GM12878 (cell line): ENCODE measurements around the gene FABP1. TPM values are rescaled to one million over a fixed set of nuclear protein-coding genes. Genes with fewer than 3 reads are reported as not detected.

Experiments used
- ATAC-seq: fragments of 200-7000 bp; cut with Tn5 transposase; 3 replicates; pipeline ENCODE4 v1.9.1; 2020; ENCODE audit warnings: mild to moderate bottlenecking, moderate library complexity
- BruUV-seq: library from RNA; stranded (reverse); fragments of 400-500 nt; replicated peaks from 2 replicates; lab custom pipeline; 2021; lab: Mats Ljungman, UMichigan
- CTCF ChIA-PET: fragments of 300-600 bp; sonication (Branson Sonifier 250); formaldehyde crosslinking; extraction: SDS; loops from one replicate; lab custom pipeline; 2021; ENCODE audit warnings: inconsistent platforms; lab: Yijun Ruan, JAX
- POLR2A ChIA-PET: fragments of 350-600 bp; formaldehyde crosslinking; extraction: SDS; loops from one replicate; lab custom pipeline; 2021; ENCODE audit warnings: inconsistent platforms; lab: Charles Lee
- RAD21 ChIA-PET: fragments of 300-600 bp; sonication (Branson Sonifier 250); formaldehyde crosslinking; loops from one replicate; lab custom pipeline; 2023; ENCODE audit warnings: antibody characterized with exemption; ENCODE audit not compliant: unreplicated experiment; lab: Charles Lee
- SMC1A ChIA-PET: fragments of 300-600 bp; sonication (Branson Sonifier 250); formaldehyde crosslinking; loops from one replicate; lab custom pipeline; 2023; ENCODE audit not compliant: unreplicated experiment, uncharacterized antibody; lab: Charles Lee
- DNase-seq: peaks from one replicate; pipeline ENCODE4 v3.0.0-alpha.2; 2011; ENCODE audit warnings: low read depth, low spot score
- FAIRE-seq: peaks from 3 replicates; lab custom pipeline; 2011; peaks lifted over from hg19 to GRCh38; lab: Jason Lieb, UNC
- H2AFZ ChIP-seq: 2 replicates; pipeline ENCODE4 v1.6.0; 2011; ENCODE audit warnings: low read depth, low read length, control low read depth; ENCODE audit not compliant: control insufficient read depth
- H3K27ac ChIP-seq: 2 replicates; pipeline ENCODE4 v1.5.1; 2011; ENCODE audit warnings: control low read depth; ENCODE audit not compliant: control insufficient read depth, insufficient read depth
- H3K27me3 ChIP-seq, 2 experiments: replicated peaks in 1 of 2; 2 replicates each; pipeline versions ENCODE4 v1.6.0 to v1.6.1; 2011; ENCODE audit warnings: low read length in 1 of 2; ENCODE audit not compliant: control insufficient read depth in 2 of 2, insufficient read depth in 2 of 2
- H3K36me3 ChIP-seq, 2 experiments: 2 replicates each; pipeline ENCODE4 v1.5.1; 2011; ENCODE audit warnings: low read length in 1 of 2; ENCODE audit not compliant: control insufficient read depth in 2 of 2, insufficient read depth in 2 of 2
- H3K4me1 ChIP-seq: 2 replicates; pipeline ENCODE4 v1.6.1; 2011; ENCODE audit warnings: mild to moderate bottlenecking, low read length, moderate library complexity, mixed read lengths; ENCODE audit not compliant: control insufficient read depth, insufficient read depth
- H3K4me2 ChIP-seq: 2 replicates; pipeline ENCODE4 v1.6.0; 2011; ENCODE audit warnings: control low read depth; ENCODE audit not compliant: control insufficient read depth, insufficient read depth
- H3K4me3 ChIP-seq: fragments of 200-600 bp; sonication (generic); 2 replicates; pipeline ENCODE4 v1.5.1; 2016
- H3K79me2 ChIP-seq: 2 replicates; pipeline ENCODE4 v1.6.0; 2011; ENCODE audit warnings: low read length; ENCODE audit not compliant: control insufficient read depth, insufficient read depth
- H3K9ac ChIP-seq: 2 replicates; pipeline ENCODE4 v1.8.0; 2011; ENCODE audit warnings: low read length, control low read depth, mixed read lengths; ENCODE audit not compliant: control insufficient read depth, insufficient read depth
- H3K9me3 ChIP-seq: replicated peaks from 3 replicates; pipeline ENCODE4 v1.5.1; 2011; ENCODE audit warnings: mild to moderate bottlenecking, low read length; ENCODE audit not compliant: control insufficient read depth, insufficient read depth
- H4K20me1 ChIP-seq: 2 replicates; pipeline ENCODE4 v1.6.0; 2011; ENCODE audit not compliant: control insufficient read depth, insufficient read depth
- CTCF ChIP-seq, 3 experiments: IDR thresholded peaks in 2 of 3; conservative IDR thresholded peaks in 1 of 3; 2 replicates each; pipeline ENCODE4 v1.5.1; 2011; ENCODE audit warnings: low read depth in 3 of 3, low read length in 3 of 3, mild to moderate bottlenecking in 3 of 3, control low read depth in 2 of 3, moderate library complexity in 2 of 3, inconsistent platforms in 1 of 3, mixed read lengths in 1 of 3; ENCODE audit not compliant: control insufficient read depth in 2 of 3, insufficient read depth in 1 of 3; ENCODE audit errors: extremely low read depth in 1 of 3
- ETV6 ChIP-seq, 2 experiments: fragments of 450-650 bp in 1 of 2; IDR thresholded peaks in 1 of 2; conservative IDR thresholded peaks in 1 of 2; 2 replicates each; pipeline ENCODE4 v1.6.1; 2014; ENCODE audit warnings: antibody characterized with exemption in 1 of 2, borderline replicate concordance in 1 of 2, low read depth in 1 of 2, mild to moderate bottlenecking in 1 of 2, moderate library complexity in 1 of 2
- FOXK2 ChIP-seq: fragments of 450-650 bp; IDR thresholded peaks from 2 replicates; pipeline ENCODE4 v1.6.1; 2017; ENCODE audit warnings: mild to moderate bottlenecking, moderate library complexity
- IRF3 ChIP-seq: fragments of 450-650 bp; IDR thresholded peaks from 2 replicates; pipeline ENCODE4 v1.6.1; 2014; ENCODE audit warnings: mild to moderate bottlenecking
- MXI1 ChIP-seq: fragments of 150-350 bp; IDR thresholded peaks from 2 replicates; pipeline ENCODE4 v1.6.1; 2011; ENCODE audit warnings: low read depth, mild to moderate bottlenecking, inconsistent platforms, low read length, improper control_type of control experiment
- POU2F2 ChIP-seq: IDR thresholded peaks from 3 replicates; pipeline ENCODE4 v1.6.1; 2011; ENCODE audit warnings: low read depth, mild to moderate bottlenecking, low read length, borderline replicate concordance
- RBBP5 ChIP-seq: fragments of 200-600 bp; sonication (generic); conservative IDR thresholded peaks from 2 replicates; pipeline ENCODE4 v1.6.1; 2016
- SREBF1 ChIP-seq: IDR thresholded peaks from 2 replicates; pipeline ENCODE4 v1.6.1; 2012; ENCODE audit warnings: mild to moderate bottlenecking, low read length
- SUPT20H ChIP-seq: IDR thresholded peaks from 2 replicates; pipeline ENCODE4 v1.6.1; 2011; ENCODE audit warnings: low read depth, mild to moderate bottlenecking, low read length, moderate library complexity, borderline replicate concordance; ENCODE audit not compliant: control insufficient read depth
- YBX1 ChIP-seq: fragments of 450-650 bp; IDR thresholded peaks from 2 replicates; pipeline ENCODE4 v1.6.1; 2016; ENCODE audit warnings: antibody characterized with exemption
- ZBTB11 ChIP-seq: fragments of 450-650 bp; formaldehyde crosslinking; IDR thresholded peaks from 2 replicates; pipeline ENCODE4 v1.5.0; 2022; ENCODE audit warnings: mild to moderate bottlenecking, missing genetic modification characterization
- ZNF24 ChIP-seq: fragments of 450-650 bp; IDR thresholded peaks from 2 replicates; pipeline ENCODE4 v1.6.1; 2017; ENCODE audit warnings: antibody characterized with exemption, mild to moderate bottlenecking
- WGBS: methylation state at CpG from one replicate; pipeline ENCODE4 v1.1.6; 2016; ENCODE audit warnings: low lambda C conversion rate; ENCODE audit not compliant: insufficient replicate concordance, insufficient coverage; ENCODE audit errors: missing lambda C conversion rate; 5-methylcytosine and 5-hydroxymethylcytosine counted together
- in situ Hi-C: fragments of 300-500 bp; cut with MboI; formaldehyde crosslinking; loops from 9 replicates; pipeline ENCODE4 v1.14.3; 2018; ENCODE audit warnings: mixed read lengths
- intact Hi-C: fragments of 100-400 bp; cut with micrococcal nuclease; formaldehyde crosslinking; loops from one replicate; pipeline ENCODE4 v1.14.2; 2022; ENCODE audit not compliant: unreplicated experiment
- polyA plus RNA-seq, 11 experiments: library from polyadenylated mRNA; depleted of rRNA in 4 of 11; unstranded in 6 of 11; stranded (reverse) in 5 of 11; fragments of >200 nt; fragmentation: Nextera tagmentation in 4 of 11; fragmentation: Illumina TruSeq in 1 of 11; extraction: Ambion mirVana in 4 of 11; extraction: Trizol in 1 of 11; gene quantifications; 1 replicate in 1 of 11; 2 replicates in 10 of 11; pipeline versions ENCODE4 v1.2.1 to v1.2.3, GENCODE V29; 2011 to 2016; ENCODE audit warnings: inconsistent platforms in 2 of 11, missing spikeins in 2 of 11, low read depth in 1 of 11
- total RNA-seq, 4 experiments: library from RNA; depleted of rRNA in 3 of 4; stranded (reverse); fragments of >200 nt in 3 of 4; fragmentation: Illumina TruSeq in 1 of 4; extraction: Trizol in 1 of 4; gene quantifications; 2 replicates each; pipeline versions ENCODE4 v1.2.1 to v1.2.3, GENCODE V29; 2013 to 2021

The FABP1 gene
- total and polyA plus RNA-seq, 10 of the 15 experiments (the other 5 are each of a cell fraction or from before 2014, with no cell fraction given) = not detected

GRCh38 chr2:88108796-88109195 lies 19.1 kb downstream of the FABP1 start:
- no peaks in the 10 kb centered on the region for H4K20me1 ChIP-seq
- no peak overlapping the region for H3K27ac ChIP-seq
- no peak for TF ChIP-seq POU2F2
- TF ChIP-seq YBX1 = no peak
- ChIA-PET CTCF (no interaction called here), POLR2A (no interaction called here), SMC1A (interaction anchor here (0.6 kb wide), 1 partner anchor 20 kb away, joined by 3 read pairs; no protein-coding TSS in a partner anchor), RAD21 (no interaction called here)
- H3K9ac ChIP-seq = no peak overlapping the region
- in situ Hi-C loops = no loop called here
- no peaks in the 10 kb centered on the region for H3K9me3 ChIP-seq
- H3K79me2 ChIP-seq = no peaks in the 10 kb centered on the region
- H2AFZ ChIP-seq = no peak overlapping the region
- no TSS peak for BruUV-seq
- no peaks in the 10 kb centered on the region for H3K4me1 ChIP-seq
- no peaks in the 10 kb centered on the region for H3K36me3 ChIP-seq
- no peaks in the 10 kb centered on the region; a peak in 2 of 4 replicates for H3K27me3 ChIP-seq
- FAIRE-seq = no peak
- intact Hi-C loops = no loop called here
- DNase-seq = no peak
- no peak overlapping the region for H3K4me3 ChIP-seq
- WGBS = 29% methylated on average over 4 of the region's 4 CpGs
- ATAC-seq = no peak
- H3K4me2 ChIP-seq = no peak overlapping the region

- no peaks in the 10 kb centered on the region for H3K9me3 ChIP-seq
- H3K27me3 ChIP-seq = no peaks in the 10 kb centered on the region; a peak in 1 of 4 replicates
- 67% methylated on average over 3 of the region's 3 CpGs for WGBS
- ChIA-PET CTCF (no interaction called here), RAD21 (no interaction called here), SMC1A (no interaction called here), POLR2A (no interaction called here)
- H3K9ac ChIP-seq = no peak overlapping the region
- H3K4me3 ChIP-seq = no peak overlapping the region
- no peaks in the 10 kb centered on the region for H3K79me2 ChIP-seq
- ATAC-seq (no peak), FAIRE-seq (no peak), DNase-seq (no peak)
- H3K4me1 ChIP-seq = no peaks in the 10 kb centered on the region
- no TSS peak for BruUV-seq
- no peaks in the 10 kb centered on the region for H4K20me1 ChIP-seq
- H3K36me3 ChIP-seq = no peaks in the 10 kb centered on the region
- no peak overlapping the region for H3K27ac ChIP-seq
- in situ Hi-C loops = no loop called here
- intact Hi-C loops = no loop called here
- H2AFZ ChIP-seq = no peak overlapping the region
- no peak overlapping the region for H3K4me2 ChIP-seq
- TF ChIP-seq SREBF1 = no peak
- TF ChIP-seq MXI1 = no peak
- TF ChIP-seq FOXK2 = no peak
- TF ChIP-seq ETV6 (conservative IDR thresholded peaks at IDR 0.05 in 1 of 2, IDR thresholded peaks at IDR 0.05 in 1 of 2; ENCODE audit: borderline replicate concordance in 1 of 2, low read depth in 1 of 2) = no peak
- TF ChIP-seq CTCF (IDR thresholded peaks at IDR 0.05 in 2 of 3, conservative IDR thresholded peaks at IDR 0.05 in 1 of 3; ENCODE audit: control insufficient read depth in 2 of 3, extremely low read depth in 1 of 3, insufficient read depth in 1 of 3, low read depth in 3 of 3, low read length in 3 of 3) = no peak
- TF ChIP-seq RBBP5 = no peak
- TF ChIP-seq ZBTB11 = no peak
- no peak for TF ChIP-seq SUPT20H
- no peak for TF ChIP-seq IRF3
- no peak for TF ChIP-seq ZNF24
Observed at GRCh38 chr2:88100489-88100858, 27.4 kb downstream of the FABP1 start.
